ENCODE data around the gene TCF23.

TCF23 gene

GRCh38 chr2:27131429-27131828, 17.4 kb upstream of the TCF23 start:
- Histone ChIP-seq H3K27ac (no peak overlapping the region), H3K4me1 (ENCODE audit: control insufficient read depth in 1 of 2, insufficient read depth in 1 of 2, low read depth in 1 of 2, low read length in 1 of 2) (peaks cover 15 to 17% of the 10 kb centered on the region in 2 experiments), H3K27me3 (no peaks in the 10 kb centered on the region), H3K9me3 (no peaks in the 10 kb centered on the region), H3K36me3 (peaks cover 55% of the 10 kb centered on the region), H3K4me3 (ENCODE audit: low read depth in 1 of 2, low read length in 1 of 2) (no peak overlapping the region)
- TF ChIP-seq CTCF (IDR thresholded peaks at IDR 0.05) = no peak

GRCh38 chr2:27133195-27133875, 15.5 kb upstream of the TCF23 start:
- no peak for TF ChIP-seq CTCF (IDR thresholded peaks at IDR 0.05)
- no peaks in the 10 kb centered on the region for H3K9me3 ChIP-seq
- peaks cover 51% of the 10 kb centered on the region for H3K36me3 ChIP-seq
- H3K4me3 ChIP-seq (ENCODE audit: low read depth in 1 of 2, low read length in 1 of 2) = peak overlapping the region; percentile 92 to 93
- H3K27ac ChIP-seq = peak overlapping the region; percentile 87
- no peaks in the 10 kb centered on the region for H3K27me3 ChIP-seq
- H3K4me1 ChIP-seq (ENCODE audit: control insufficient read depth in 1 of 2, insufficient read depth in 1 of 2, low read depth in 1 of 2, low read length in 1 of 2) = peaks cover 15 to 17% of the 10 kb centered on the region in 2 experiments

- peaks cover 15 to 17% of the 10 kb centered on the region in 2 experiments for H3K4me1 ChIP-seq (ENCODE audit: control insufficient read depth in 1 of 2, insufficient read depth in 1 of 2, low read depth in 1 of 2, low read length in 1 of 2)
- no peaks in the 10 kb centered on the region for H3K9me3 ChIP-seq
- H3K4me3 ChIP-seq (ENCODE audit: low read depth in 1 of 2, low read length in 1 of 2) = peak within 1 kb of the TSS; percentile 92 to 93
- TF ChIP-seq CTCF (IDR thresholded peaks at IDR 0.05) = peak; percentile 40
- H3K27me3 ChIP-seq = no peaks in the 10 kb centered on the region
- H3K27ac ChIP-seq = peak within 1 kb of the TSS; percentile 87
- H3K36me3 ChIP-seq = peaks cover 43% of the 10 kb centered on the region
Observed at GRCh38 chr2:27133905-27134780, 14.7 kb upstream of the TCF23 start, which contains the start of gene PREB. Gene PREB, minus strand, starts transcription at chr2:27134636. Its CDS starts 215 bp downstream, at chr2:27134421.

GRCh38 chr2:27134781-27135477, 13.9 kb upstream of the TCF23 start:
- Histone ChIP-seq H3K27ac (peak overlapping the region; percentile 87), H3K36me3 (peaks cover 35% of the 10 kb centered on the region), H3K27me3 (no peaks in the 10 kb centered on the region), H3K9me3 (no peaks in the 10 kb centered on the region), H3K4me1 (ENCODE audit: control insufficient read depth in 1 of 2, insufficient read depth in 1 of 2, low read depth in 1 of 2, low read length in 1 of 2) (peaks cover 15 to 17% of the 10 kb centered on the region in 2 experiments), H3K4me3 (ENCODE audit: low read depth in 1 of 2, low read length in 1 of 2) (peak overlapping the region; percentile 92 to 93)
- TF ChIP-seq CTCF (IDR thresholded peaks at IDR 0.05) = peak; percentile 2

- Histone ChIP-seq H3K4me1 (ENCODE audit: control insufficient read depth in 1 of 2, insufficient read depth in 1 of 2, low read depth in 1 of 2, low read length in 1 of 2) (peaks cover 15 to 17% of the 10 kb centered on the region in 2 experiments), H3K9me3 (no peaks in the 10 kb centered on the region), H3K27ac (peak overlapping the region; percentile 87), H3K27me3 (no peaks in the 10 kb centered on the region), H3K4me3 (ENCODE audit: low read depth in 1 of 2, low read length in 1 of 2) (no peak overlapping the region), H3K36me3 (peaks cover 30% of the 10 kb centered on the region)
- TF ChIP-seq CTCF (IDR thresholded peaks at IDR 0.05) = no peak
Observed at GRCh38 chr2:27135478-27135955, 13.3 kb upstream of the TCF23 start.

Measured in neutrophil (primary cell).